Left renal pelvis (tissue), 4 donors: ENCODE data around the gene OR11H6. TPM values are rescaled to one million over a fixed set of nuclear protein-coding genes. Genes with fewer than 3 reads are reported as not detected.
"Not testable (repeated sequence)": the region's sequence is repeated elsewhere in the genome, so short reads cannot be mapped to it uniquely, and the experiment has no call there.

Source experiments
- DNase-seq, 4 donors: peaks; one replicate each; pipeline ENCODE4 v3.0.0-alpha.2; 2013; ENCODE audit warnings: low read depth in 4 of 4, low spot score in 3 of 4
- polyA plus RNA-seq, 4 donors: library from polyadenylated mRNA; unstranded; fragments of 120-200 nt; gene quantifications; one replicate each; pipeline ENCODE4 v1.2.1, GENCODE V29; 2013; ENCODE audit not compliant: insufficient read length in 4 of 4

The OR11H6 gene
- polyA plus RNA-seq = not detected

- no peak for DNase-seq
Measured at GRCh38 chr14:20223410-20223809, at the start of gene OR11H6. Gene OR11H6, plus strand, starts transcription at chr14:20223710. Its CDS starts 0 bp downstream, at chr14:20223710.

GRCh38 chr14:20174205-20174604 lies 49.3 kb upstream of the OR11H6 start:
- DNase-seq = not testable (repeated sequence)

GRCh38 chr14:20176330-20176729 lies 47.2 kb upstream of the OR11H6 start:
- DNase-seq = no peak

DNA sequence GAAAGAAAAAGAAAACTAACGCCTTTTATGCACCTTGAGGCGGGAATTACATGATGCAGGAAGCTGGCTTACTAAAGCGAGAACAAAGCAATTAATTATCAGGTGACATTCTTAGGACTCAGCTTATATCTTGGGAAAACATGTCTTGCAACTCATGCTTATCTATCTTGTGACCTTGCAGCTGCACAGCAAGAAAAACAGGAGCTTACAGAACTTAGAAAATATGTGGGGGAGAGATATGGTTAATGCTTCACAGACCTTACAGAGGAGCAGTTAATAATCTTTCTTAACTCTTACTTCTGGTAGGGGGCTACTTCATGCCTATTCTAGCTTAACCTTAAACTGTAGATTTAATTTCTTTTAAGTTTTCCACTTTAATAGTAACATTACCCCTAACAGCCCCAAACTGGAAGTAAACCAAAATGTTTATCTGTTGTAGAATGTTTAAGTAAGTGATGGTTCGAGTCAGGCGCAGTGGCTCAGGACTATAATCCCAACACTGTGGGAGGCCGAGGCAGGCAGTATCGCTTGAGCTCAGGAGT lies 46.0 kb upstream of the OR11H6 start:
- no peak for DNase-seq

GRCh38 chr14:20179218-20179617 lies 44.3 kb upstream of the OR11H6 start:
- no peak for DNase-seq

DNA sequence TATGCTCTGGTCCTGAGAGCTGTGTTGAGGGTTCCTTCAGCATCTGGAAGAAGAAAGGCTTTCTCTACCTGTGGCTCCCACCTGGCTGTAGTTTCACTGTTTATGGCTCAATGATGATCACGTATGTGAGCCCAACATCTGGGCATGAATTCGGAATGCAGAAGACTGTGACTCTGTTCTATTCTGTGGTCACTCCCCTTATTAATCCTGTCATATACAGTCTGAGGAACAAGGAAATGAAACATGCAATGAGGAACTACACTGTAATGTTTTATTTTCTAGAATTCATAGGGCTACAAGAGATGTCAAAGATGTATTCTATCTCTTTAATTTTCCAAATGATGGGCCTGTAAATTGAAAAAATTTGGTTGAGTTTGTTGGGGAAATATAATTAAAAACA lies 43.6 kb upstream of the OR11H6 start:
- DNase-seq = no peak

GRCh38 chr14:20180486-20180885 lies 43.0 kb upstream of the OR11H6 start:
- no peak for DNase-seq

DNA sequence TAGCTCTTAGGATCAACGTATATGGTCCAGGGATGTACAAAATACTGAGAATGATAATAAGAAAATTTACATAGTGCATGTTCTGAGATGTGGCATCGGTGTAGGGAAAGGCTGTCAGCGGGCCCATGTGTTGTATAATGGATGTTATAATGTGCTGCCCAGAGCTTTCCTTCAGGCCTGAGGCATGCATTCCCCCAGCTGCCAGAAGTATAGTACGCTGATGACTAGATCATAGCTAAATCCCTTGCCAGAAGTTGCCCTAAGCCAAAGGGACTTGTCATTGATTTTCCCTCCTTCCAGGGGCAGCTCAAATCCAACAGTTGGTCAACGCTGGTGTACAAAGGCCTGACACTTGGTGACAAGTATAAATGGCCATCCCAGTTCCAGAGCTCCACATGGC lies 39.3 kb upstream of the OR11H6 start:
- DNase-seq = no peak

- no peak for DNase-seq
Measured at GRCh38 chr14:20190596-20190995, 32.9 kb upstream of the OR11H6 start, which contains the start of gene OR11G2. Gene OR11G2, plus strand, starts transcription at chr14:20190896. Its CDS starts 6,542 bp downstream, at chr14:20197438.

GRCh38 chr14:20191396-20191795 lies 32.1 kb upstream of the OR11H6 start:
- DNase-seq = no peak

DNA sequence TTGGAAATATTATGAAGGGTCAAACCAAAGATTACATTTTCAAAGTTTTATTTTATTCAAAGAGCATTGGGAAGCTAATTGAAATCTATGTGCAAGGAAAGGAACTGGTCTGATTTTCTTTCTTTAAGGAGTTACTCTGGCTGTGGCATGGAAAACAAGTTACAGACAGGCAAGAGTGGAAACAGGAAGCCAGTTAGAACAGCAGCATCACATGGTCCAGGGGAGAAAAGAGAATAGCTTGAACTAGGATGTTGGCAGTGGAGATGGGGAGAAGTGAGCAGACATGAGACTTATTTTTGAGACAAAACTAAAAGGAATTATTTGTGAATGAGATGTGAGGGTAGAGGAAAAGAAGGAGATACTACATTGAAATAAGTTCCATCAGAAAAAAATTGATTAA lies 29.4 kb upstream of the OR11H6 start:
- no peak for DNase-seq

DNA sequence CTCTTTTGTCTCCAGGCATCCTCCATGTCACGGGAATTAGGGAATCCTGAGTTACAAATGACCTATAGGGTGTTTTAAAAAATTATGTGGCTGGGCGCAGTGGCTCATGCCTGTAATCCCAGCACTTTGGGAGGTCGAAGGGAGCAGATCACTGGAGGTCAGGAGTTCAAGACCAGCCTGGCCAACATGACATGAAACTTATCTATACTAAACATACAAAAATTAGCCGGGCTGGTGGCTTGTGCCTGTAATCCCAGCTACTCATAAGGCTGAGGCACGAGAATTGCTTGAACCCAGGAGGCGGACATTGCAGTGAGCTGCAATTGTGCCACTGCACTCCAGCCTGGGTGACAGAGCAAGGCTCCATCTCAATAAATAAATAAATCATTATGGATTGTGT lies 28.3 kb upstream of the OR11H6 start:
- DNase-seq = not testable (repeated sequence)

DNA sequence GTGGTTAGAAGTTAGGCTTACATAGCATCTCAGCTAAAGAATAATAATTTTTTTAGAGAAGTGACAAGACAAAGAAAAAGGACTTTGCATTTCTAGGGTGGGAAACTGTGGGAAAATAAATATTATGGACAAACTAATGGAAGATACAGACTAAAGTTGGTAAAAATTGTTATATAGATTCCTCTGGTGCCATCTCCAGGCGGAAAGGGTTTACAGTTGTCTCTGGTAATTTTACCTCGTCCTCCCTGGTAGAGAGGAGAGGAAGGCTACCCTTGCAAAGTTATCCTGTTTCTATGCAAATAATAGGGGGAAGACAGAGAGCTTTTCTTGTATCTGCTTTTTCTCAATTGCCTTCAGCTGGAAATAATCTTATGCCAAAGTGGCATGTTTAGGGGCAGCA lies 27.6 kb upstream of the OR11H6 start:
- DNase-seq = no peak

DNA sequence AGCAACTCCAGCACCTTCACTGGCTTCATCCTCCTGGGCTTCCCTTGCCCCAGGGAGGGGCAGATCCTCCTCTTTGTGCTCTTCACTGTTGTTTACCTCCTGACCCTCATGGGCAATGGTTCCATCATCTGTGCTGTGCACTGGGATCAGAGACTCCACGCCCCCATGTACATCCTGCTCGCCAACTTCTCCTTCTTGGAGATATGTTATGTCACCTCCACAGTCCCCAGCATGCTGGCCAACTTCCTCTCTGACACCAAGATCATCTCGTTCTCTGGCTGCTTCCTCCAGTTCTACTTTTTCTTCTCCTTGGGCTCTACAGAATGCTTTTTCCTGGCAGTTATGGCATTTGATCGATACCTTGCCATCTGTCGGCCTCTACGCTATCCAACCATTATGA lies 26.1 kb upstream of the OR11H6 start:
- DNase-seq = no peak

GRCh38 chr14:20198991-20199390 lies 24.5 kb upstream of the OR11H6 start:
- DNase-seq = no peak

- DNase-seq = no peak
Measured at GRCh38 chr14:20204721-20205120, 18.8 kb upstream of the OR11H6 start.

GRCh38 chr14:20209595-20209994 lies 13.9 kb upstream of the OR11H6 start:
- no peak for DNase-seq

DNA sequence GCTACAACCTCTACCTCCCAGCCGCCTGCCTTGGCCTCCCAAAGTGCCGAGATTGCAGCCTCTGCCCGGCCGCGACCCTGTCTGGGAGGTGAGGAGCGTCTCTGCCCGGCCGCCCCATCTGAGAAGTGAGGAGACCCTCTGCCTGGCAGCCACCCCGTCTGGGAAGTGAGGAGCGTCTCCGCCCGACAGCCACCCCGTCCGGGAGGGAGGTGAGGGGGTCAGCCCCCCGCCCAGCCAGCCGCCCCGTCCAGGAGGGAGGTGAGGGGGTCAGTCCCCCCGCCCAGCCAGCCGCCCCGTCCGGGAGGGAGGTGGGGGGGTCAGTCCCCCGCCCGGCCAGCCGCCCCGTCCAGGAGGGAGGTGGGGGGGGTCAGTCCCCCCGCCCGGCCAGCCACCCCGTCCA lies 11.1 kb upstream of the OR11H6 start:
- DNase-seq = not testable (repeated sequence)

GRCh38 chr14:20215196-20215595 lies 8.3 kb upstream of the OR11H6 start:
- no peak for DNase-seq

DNA sequence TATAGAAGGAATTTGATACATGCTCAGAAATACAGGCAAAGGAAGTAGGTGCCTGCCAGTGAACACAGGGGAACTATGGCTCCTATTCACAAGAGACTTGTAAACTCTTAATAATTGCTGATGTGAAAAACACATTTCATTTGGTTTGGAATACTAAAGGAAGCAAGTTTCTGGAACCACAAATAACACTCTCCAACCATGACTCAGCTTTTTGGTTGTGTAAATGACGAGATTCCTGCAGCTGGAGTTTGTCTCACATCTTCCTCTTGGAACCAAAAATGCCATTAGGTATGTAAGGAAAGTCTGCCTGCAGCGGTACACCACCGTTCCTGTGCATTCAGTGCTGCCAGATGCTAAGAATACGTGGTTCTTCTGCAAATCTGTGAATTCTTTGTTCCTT lies 4.5 kb upstream of the OR11H6 start:
- DNase-seq = no peak

DNA sequence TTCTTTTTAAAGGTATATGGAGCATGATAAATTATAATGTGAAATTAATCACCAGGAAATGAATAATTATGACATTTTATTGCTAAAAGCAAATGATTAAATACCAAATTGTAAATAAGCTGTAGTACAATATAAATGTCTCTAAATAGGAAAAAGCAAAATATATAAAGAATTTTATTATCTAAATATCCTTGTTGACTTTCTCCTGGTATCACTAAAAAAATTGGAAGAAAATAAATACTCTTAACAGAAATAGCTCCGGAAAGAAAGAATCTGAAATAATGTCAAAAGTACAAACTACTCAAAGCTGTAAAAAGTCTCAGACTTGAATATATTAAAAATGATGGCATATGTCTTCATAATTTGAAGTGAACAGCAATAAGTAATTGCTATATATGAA lies 5.2 kb downstream of the OR11H6 start, which contains the start of gene OR11H7:
TSS of gene OR11H7 (plus strand) at position 301 of the 400 bp plus-strand sequence.
- no peak for DNase-seq

GRCh38 chr14:20235415-20235814 lies 11.9 kb downstream of the OR11H6 start:
- DNase-seq = not testable (repeated sequence)

GRCh38 chr14:20247646-20248246 lies 24.2 kb downstream of the OR11H6 start:
- no peak for DNase-seq
